Measurements from ENCODE around the gene ERP44.

The ERP44 gene

GRCh38 chr9:99977033-99977792 is 121.6 kb downstream of the ERP44 start:
- TF ChIP-seq, protein P1, sequence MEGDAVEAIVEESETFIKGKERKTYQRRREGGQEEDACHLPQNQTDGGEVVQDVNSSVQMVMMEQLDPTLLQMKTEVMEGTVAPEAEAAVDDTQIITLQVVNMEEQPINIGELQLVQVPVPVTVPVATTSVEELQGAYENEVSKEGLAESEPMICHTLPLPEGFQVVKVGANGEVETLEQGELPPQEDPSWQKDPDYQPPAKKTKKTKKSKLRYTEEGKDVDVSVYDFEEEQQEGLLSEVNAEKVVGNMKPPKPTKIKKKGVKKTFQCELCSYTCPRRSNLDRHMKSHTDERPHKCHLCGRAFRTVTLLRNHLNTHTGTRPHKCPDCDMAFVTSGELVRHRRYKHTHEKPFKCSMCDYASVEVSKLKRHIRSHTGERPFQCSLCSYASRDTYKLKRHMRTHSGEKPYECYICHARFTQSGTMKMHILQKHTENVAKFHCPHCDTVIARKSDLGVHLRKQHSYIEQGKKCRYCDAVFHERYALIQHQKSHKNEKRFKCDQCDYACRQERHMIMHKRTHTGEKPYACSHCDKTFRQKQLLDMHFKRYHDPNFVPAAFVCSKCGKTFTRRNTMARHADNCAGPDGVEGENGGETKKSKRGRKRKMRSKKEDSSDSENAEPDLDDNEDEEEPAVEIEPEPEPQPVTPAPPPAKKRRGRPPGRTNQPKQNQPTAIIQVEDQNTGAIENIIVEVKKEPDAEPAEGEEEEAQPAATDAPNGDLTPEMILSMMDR (IDR thresholded peaks at IDR 0.05; ENCODE audit: extremely low read depth, insufficient read depth, missing control alignments) = no peak
- DNase-seq (ENCODE audit: low spot score) = no peak
- in situ Hi-C loops (cut with MboI; ENCODE audit: low pct_unique_long_range_greater_than_20kb, low sequenced_read_pairs, unreplicated experiment) = no loop called here

DNA sequence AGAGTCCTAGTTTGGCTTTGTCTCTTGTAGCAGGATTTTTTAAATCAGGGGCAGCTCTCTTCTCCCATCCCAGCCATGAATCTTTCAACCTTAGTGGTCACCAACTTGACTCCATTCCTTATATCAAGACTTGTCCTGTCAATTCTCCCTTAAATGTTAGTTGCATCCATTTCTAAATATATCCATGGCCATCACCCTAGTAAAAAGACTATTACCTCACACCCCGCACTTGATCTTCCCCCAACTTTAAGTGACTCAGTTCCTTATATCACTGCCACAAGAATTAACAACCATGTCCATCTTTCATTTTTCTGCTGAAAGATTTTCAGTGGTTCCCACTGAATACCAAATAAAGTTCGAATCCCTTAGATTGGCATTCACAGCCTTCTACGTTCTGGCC is 125.3 kb downstream of the ERP44 start:
- TF ChIP-seq, protein P1 (IDR thresholded peaks at IDR 0.05; ENCODE audit: extremely low read depth, insufficient read depth, missing control alignments) = no peak
- in situ Hi-C loops (cut with MboI; ENCODE audit: low pct_unique_long_range_greater_than_20kb, low sequenced_read_pairs, unreplicated experiment) = no loop called here
- no peak for DNase-seq (ENCODE audit: low spot score)

DNA sequence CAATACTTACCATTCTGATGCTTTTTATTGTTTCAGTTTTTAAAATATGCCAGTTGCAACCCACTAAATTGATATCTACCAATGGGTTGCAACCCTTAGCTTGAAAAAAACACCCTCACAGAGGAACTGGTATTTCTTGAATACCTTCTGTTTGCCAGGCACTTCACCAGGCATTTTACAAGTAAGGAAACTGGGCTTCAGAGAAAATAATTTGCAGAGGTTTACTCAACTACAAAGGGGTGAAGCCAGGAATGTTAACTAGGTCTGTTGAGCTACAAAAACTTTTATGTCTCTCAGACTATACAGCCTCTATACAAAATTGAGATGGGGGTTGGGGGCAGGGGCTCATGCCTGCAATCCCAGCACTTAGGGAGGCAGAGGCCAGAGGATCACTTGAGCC is 127.4 kb downstream of the ERP44 start:
- DNase-seq (ENCODE audit: low spot score) = no peak
- in situ Hi-C loops (cut with MboI; ENCODE audit: low pct_unique_long_range_greater_than_20kb, low sequenced_read_pairs, unreplicated experiment) = no loop called here
- TF ChIP-seq, protein P1 (IDR thresholded peaks at IDR 0.05; ENCODE audit: extremely low read depth, insufficient read depth, missing control alignments) = no peak

GRCh38 chr9:99970481-99970880 is 128.3 kb downstream of the ERP44 start:
- in situ Hi-C loops (cut with MboI; ENCODE audit: low pct_unique_long_range_greater_than_20kb, low sequenced_read_pairs, unreplicated experiment) = no loop called here
- no peak for DNase-seq (ENCODE audit: low spot score)
- TF ChIP-seq, protein P1 (IDR thresholded peaks at IDR 0.05; ENCODE audit: extremely low read depth, insufficient read depth, missing control alignments) = no peak

GRCh38 chr9:99967457-99967856 is 131.3 kb downstream of the ERP44 start:
- in situ Hi-C loops (cut with MboI; ENCODE audit: low pct_unique_long_range_greater_than_20kb, low sequenced_read_pairs, unreplicated experiment) = no loop called here
- TF ChIP-seq, protein P1 (IDR thresholded peaks at IDR 0.05; ENCODE audit: extremely low read depth, insufficient read depth, missing control alignments) = no peak
- no peak for DNase-seq (ENCODE audit: low spot score)

- in situ Hi-C loops (cut with MboI; ENCODE audit: low pct_unique_long_range_greater_than_20kb, low sequenced_read_pairs, unreplicated experiment) = no loop called here
- no peak for DNase-seq (ENCODE audit: low spot score)
- TF ChIP-seq, protein P1 (IDR thresholded peaks at IDR 0.05; ENCODE audit: extremely low read depth, insufficient read depth, missing control alignments) = no peak
Observed at GRCh38 chr9:99966716-99967115, 132.1 kb downstream of the ERP44 start.
